Right lung (tissue), 5 donors: Measurements from ENCODE around the gene ST6GAL1. TPM values are rescaled to one million over a fixed set of nuclear protein-coding genes. Genes with fewer than 3 reads are reported as not detected.

Experiments used
- DNase-seq, 2 donors: peaks; one replicate each; pipeline ENCODE4 v3.0.0-alpha.2; 2013
- polyA plus RNA-seq, 5 donors: library from polyadenylated mRNA; unstranded; fragments of 120-200 nt; gene quantifications; one replicate each; pipeline versions ENCODE4 v1.2.1 to v1.2.3, GENCODE V29; 2013; ENCODE audit warnings: inconsistent platforms in 1 of 5, low replicate concordance in 1 of 5; ENCODE audit not compliant: insufficient read length in 5 of 5, insufficient read depth in 1 of 5

The ST6GAL1 gene
- polyA plus RNA-seq, 5 donors: 37.7 to 68.7 (median 60.9) TPM

- no peak for DNase-seq
These were observed 175.4 kb downstream of the ST6GAL1 start for GRCh38 chr3:187105700-187106099.

GRCh38 chr3:187107989-187108388 lies 177.7 kb downstream of the ST6GAL1 start:
- DNase-seq: no peak

- no peak for DNase-seq
These were observed 179.8 kb downstream of the ST6GAL1 start for GRCh38 chr3:187110156-187110555.

- DNase-seq: no peak
These were observed 182.8 kb downstream of the ST6GAL1 start for GRCh38 chr3:187112934-187113793.

- no peak for DNase-seq
These were observed 184.2 kb downstream of the ST6GAL1 start for GRCh38 chr3:187114511-187114910.

- DNase-seq: no peak
These were observed 190.0 kb downstream of the ST6GAL1 start for GRCh38 chr3:187120326-187120725.

- DNase-seq: no peak
These were observed 191.9 kb downstream of the ST6GAL1 start for GRCh38 chr3:187122261-187122660.

- no peak for DNase-seq
These were observed 195.1 kb downstream of the ST6GAL1 start for GRCh38 chr3:187125319-187126031.

Other genes with a start within 250 kb of the ST6GAL1 start
- 1 to 10 TPM in 1 of 5 donors, under 1 TPM in 1, not detected in 3; 0.90 to 4.1 TPM for gene KNG1, start 213.2 kb upstream of the ST6GAL1 start, polyA plus RNA-seq
- gene EIF4A2, start 146.9 kb upstream of the ST6GAL1 start, polyA plus RNA-seq: 100 to 1,000 TPM; 712 to 981 (median 857) TPM
- 10 to 100 TPM; 40.7 to 56.6 (median 49.2) TPM for gene RFC4, start 124.0 kb upstream of the ST6GAL1 start, polyA plus RNA-seq
- under 1 TPM; 0.03 to 0.07 (median 0.05) TPM for gene ADIPOQ, start 87.8 kb upstream of the ST6GAL1 start, polyA plus RNA-seq
- 10 to 100 TPM; 12.8 to 17.7 (median 16.7) TPM for gene RPL39L, start 209.0 kb downstream of the ST6GAL1 start, polyA plus RNA-seq